Measurements from ENCODE around the gene TEX36.

GRCh38 chr10:125628104-125629049 lies 54.6 kb downstream of the TEX36 start:
- no peak for TF ChIP-seq POLR2AphosphoS5 (IDR thresholded peaks at IDR 0.05; ENCODE audit: low read depth, low read length)
- no peak for TF ChIP-seq GABPA (IDR thresholded peaks at IDR 0.05; ENCODE audit: low read depth)
- TF ChIP-seq CTCF (IDR thresholded peaks at IDR 0.05), result no peak
- TF ChIP-seq YY1 (IDR thresholded peaks at IDR 0.05; ENCODE audit: low read depth), result no peak
- TF ChIP-seq FOXM1 (IDR thresholded peaks at IDR 0.05; ENCODE audit: low read depth), result no peak
- no peak for TF ChIP-seq CHD2 (IDR thresholded peaks at IDR 0.05; ENCODE audit: low read length, partially characterized antibody)
- no peak for TF ChIP-seq USF2 (IDR thresholded peaks at IDR 0.05; ENCODE audit: borderline replicate concordance, low read depth, low read length)
- TF ChIP-seq EP300 (IDR thresholded peaks at IDR 0.05; ENCODE audit: borderline replicate concordance in 1 of 2, low read depth in 1 of 2, low read length in 1 of 2), result no peak
- TF ChIP-seq RXRA (IDR thresholded peaks at IDR 0.05; ENCODE audit: borderline replicate concordance, low read depth), result no peak
- TF ChIP-seq EZH2phosphoT487 (IDR thresholded peaks at IDR 0.05; ENCODE audit: borderline replicate concordance, low read depth), result no peak
- TF ChIP-seq SIN3A (IDR thresholded peaks at IDR 0.05; ENCODE audit: borderline replicate concordance, low read depth, low read length), result no peak
- TF ChIP-seq MAX (IDR thresholded peaks at IDR 0.05; ENCODE audit: low read depth), result no peak
- TF ChIP-seq TAF1 (IDR thresholded peaks at IDR 0.05; ENCODE audit: borderline replicate concordance, low read depth, low read length), result no peak
